GM12874 (cell line): ENCODE data around the gene SATB1.

Experiments
- TF ChIP-seq, protein P1 (sequence below): IDR thresholded peaks from 2 replicates; pipeline ENCODE4 v1.5.1; 2011; ENCODE audit warnings: low read depth, mild to moderate bottlenecking, control low read depth, low read length, moderate library complexity; ENCODE audit not compliant: insufficient read depth

SATB1 gene

DNA sequence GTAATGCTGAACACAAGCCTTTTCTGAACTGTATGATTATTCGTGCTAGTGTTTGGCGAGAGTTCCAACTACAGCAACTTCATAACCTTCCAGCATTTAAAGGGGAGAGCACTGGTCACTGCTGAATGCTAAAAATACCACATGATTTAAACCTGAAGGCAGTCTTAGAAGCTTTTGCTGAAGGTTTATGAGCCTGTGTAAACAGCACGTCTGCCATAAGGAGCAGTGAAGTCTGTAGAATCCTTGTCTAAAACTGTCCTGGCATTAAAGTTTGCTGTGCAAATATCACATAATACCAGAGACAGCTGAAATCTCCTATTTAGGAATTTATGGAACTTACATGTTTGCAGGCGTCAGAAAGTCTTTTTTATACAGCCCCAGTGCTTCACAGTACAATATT, 5.9 kb downstream of the SATB1 start:
- TF ChIP-seq, protein P1, sequence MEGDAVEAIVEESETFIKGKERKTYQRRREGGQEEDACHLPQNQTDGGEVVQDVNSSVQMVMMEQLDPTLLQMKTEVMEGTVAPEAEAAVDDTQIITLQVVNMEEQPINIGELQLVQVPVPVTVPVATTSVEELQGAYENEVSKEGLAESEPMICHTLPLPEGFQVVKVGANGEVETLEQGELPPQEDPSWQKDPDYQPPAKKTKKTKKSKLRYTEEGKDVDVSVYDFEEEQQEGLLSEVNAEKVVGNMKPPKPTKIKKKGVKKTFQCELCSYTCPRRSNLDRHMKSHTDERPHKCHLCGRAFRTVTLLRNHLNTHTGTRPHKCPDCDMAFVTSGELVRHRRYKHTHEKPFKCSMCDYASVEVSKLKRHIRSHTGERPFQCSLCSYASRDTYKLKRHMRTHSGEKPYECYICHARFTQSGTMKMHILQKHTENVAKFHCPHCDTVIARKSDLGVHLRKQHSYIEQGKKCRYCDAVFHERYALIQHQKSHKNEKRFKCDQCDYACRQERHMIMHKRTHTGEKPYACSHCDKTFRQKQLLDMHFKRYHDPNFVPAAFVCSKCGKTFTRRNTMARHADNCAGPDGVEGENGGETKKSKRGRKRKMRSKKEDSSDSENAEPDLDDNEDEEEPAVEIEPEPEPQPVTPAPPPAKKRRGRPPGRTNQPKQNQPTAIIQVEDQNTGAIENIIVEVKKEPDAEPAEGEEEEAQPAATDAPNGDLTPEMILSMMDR: no peak

DNA sequence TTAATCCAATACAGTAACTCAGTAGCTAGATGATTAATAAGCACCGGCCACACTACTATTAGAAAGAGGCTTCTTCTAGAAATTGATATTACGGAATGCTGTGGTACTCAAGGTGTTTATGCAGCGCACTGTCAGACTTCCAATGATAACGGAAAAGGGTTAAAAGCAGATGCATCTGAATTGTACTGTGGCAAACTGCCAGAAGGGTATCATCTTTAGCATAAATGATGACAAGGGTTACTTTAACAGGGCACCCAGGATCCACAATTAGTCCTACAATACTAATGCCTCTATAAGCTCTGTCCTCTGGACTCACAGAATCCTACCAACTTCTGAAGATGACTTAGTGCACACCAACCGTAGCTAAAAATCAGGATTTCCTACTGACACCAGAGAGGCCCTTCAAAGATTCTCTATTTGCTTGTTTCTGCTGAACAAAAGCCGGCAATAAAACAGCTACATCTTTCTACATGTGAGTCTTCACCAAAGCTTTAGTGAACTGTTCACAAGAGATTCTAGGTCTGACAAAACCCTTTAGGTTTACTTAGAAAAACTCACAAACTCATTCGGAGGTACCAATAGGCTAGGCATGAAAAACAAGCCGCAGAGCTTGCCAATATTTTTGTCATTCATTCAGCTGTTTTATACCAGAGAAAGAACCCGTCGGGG, 7.1 kb downstream of the SATB1 start:
- TF ChIP-seq, protein P1: no peak

DNA sequence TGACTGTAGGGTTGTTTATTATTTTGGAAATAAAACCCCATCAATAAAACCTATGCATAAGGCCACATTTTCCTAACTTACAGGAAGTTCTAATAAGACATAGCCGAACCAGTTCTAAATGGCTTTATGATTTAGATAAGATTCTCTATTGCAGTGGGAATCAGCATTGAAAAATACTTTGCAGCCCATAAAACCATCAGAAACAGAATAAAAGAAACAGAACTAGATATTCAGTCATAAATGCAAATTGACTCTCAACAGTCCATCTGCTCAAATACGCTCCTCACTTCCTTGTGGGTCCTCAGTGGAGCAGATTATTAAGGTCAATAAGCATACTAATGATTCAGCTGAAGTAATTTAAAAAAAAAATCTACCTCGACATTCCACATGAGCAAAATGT, 8.8 kb downstream of the SATB1 start:
- TF ChIP-seq, protein P1: no peak

DNA sequence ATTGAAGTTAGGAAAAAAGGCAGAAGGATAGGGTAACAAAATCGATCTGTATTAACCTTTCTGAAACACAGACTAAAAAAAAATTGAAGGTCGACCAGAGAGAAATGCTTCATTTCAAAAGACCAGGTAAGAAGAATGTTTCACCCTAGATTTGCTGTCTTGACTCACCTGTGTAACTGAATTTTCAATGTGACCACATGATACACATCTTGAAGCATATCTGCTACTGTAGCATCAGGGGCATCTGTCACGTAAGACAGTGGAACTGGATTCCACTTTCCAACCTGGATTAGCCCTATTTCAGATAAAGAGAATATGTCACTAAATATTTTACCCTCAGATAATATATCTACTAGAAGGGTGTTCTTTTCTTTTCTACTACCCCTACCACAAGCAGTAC, 9.3 kb downstream of the SATB1 start:
- TF ChIP-seq, protein P1: no peak

DNA sequence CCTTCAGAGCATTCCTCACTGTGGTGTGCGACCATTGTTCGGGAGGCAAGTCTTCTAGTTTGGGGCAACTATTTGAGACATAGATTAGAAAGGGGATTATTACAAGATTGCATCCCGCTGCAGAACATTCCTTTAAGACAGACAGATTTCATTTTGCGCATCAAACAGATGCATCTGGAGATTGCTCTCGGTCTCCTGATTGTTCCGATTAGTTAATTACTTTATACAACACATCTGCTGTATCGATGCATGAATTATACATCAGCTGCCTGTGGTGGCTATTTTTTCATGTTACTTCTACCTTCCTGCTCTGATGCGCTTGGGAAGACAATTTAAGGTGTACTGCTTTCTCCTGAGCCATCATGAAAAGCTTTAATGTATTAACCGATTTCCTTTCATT, 10.0 kb downstream of the SATB1 start:
- TF ChIP-seq, protein P1: no peak

DNA sequence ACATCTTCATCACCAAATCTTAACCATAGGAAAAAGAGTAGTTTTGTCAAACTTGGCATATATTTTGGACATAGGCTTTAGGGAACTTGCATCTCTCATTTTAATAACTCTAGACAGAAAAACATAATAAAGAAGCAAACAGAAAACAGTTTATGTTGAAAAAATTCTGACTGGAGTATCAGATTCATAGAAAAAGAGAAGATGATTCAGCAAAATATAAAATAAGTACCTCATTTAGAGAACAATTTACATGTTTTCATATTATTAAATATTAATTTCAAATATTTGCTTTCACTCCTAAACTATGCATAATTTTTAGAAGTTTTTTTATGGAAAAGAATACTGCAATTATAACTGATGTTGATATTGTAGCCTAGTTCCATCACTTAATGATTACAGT, 12.5 kb downstream of the SATB1 start:
- TF ChIP-seq, protein P1: no peak

DNA sequence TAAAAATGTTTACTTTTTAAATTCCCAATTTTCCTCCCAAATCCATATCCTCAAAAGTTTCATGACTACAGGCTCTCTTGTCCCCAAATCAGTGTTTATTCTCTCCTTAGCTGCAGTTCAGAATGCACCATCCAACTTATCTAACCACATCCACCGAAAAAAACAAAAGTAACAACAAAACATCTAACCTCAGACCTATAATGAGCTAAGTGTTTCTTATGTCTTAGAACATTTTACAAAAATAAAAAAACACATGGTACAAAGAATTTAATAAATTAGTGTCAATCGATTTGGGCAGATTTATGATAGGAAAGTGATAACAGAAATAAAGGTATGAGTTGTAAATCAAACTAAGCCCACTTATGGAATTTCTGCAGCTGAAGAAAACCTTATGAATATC, 13.6 kb downstream of the SATB1 start:
- TF ChIP-seq, protein P1: no peak

DNA sequence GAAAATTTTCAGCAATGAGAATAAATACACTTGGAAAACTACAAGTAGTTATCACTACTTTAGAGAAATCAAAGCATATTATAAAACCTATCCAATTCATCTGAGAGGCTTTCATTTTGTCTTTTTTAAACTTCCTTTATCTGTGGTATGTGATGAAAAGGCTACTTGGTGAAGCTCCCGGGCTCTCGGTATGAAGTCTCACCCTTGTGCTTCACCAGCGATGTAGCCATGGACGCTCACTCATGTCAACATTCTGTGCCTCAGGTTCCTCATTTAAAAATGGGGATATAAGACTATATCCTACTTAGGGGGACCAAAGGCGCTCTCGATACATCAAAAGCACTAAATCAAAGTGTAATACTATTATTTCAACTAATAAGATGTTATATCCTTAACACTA, 14.9 kb downstream of the SATB1 start:
- TF ChIP-seq, protein P1: no peak
